HG03039 (cell line): Measurements from ENCODE around the gene GPR155.
A peak's percentile ranks its signal among the peaks of the same experiment; 100 is the strongest.

Experiments
- ATAC-seq: cut with Tn5 transposase; IDR thresholded peaks from one replicate; pipeline ENCODE4 v1.9.1; 2021; ENCODE audit warnings: mild to moderate bottlenecking, moderate library complexity; ENCODE audit not compliant: unreplicated experiment

Gene GPR155, protein sequence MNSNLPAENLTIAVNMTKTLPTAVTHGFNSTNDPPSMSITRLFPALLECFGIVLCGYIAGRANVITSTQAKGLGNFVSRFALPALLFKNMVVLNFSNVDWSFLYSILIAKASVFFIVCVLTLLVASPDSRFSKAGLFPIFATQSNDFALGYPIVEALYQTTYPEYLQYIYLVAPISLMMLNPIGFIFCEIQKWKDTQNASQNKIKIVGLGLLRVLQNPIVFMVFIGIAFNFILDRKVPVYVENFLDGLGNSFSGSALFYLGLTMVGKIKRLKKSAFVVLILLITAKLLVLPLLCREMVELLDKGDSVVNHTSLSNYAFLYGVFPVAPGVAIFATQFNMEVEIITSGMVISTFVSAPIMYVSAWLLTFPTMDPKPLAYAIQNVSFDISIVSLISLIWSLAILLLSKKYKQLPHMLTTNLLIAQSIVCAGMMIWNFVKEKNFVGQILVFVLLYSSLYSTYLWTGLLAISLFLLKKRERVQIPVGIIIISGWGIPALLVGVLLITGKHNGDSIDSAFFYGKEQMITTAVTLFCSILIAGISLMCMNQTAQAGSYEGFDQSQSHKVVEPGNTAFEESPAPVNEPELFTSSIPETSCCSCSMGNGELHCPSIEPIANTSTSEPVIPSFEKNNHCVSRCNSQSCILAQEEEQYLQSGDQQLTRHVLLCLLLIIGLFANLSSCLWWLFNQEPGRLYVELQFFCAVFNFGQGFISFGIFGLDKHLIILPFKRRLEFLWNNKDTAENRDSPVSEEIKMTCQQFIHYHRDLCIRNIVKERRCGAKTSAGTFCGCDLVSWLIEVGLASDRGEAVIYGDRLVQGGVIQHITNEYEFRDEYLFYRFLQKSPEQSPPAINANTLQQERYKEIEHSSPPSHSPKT

DNA sequence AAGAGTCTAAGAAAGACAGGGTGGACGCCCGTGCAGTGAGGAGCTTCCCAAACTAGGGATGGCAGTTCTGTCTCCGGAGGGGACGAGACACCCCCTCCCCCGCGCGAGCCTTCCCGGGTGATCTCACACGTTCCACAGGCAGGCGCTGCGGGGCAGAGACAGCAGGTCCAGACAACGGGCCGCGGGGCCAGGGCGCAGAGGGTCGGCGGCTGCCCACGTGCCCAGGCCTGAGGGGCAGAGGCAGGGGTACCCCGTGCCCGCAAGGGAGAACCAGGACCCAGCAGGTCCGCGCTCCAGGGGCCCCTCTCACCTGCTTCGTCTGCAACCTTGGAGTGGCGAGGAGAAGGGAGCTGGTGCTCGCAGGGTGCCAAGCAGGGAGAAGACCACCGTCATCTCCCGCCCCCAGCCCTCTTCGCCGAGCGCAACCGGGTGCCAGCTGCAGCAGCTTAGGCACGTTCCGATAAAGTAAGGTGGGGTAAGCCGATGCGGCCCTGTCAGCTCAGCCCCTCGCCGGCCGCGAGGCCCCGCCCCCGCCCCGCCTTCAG is at the start of gene GPR155:
Gene GPR155, minus strand, starts transcription at position 467 of the 545 bp plus-strand sequence. CDS start 5,073 bp downstream, outside the sequence.
- peak; percentile 30 for ATAC-seq

- no peak for ATAC-seq
These were observed 49.2 kb upstream of the GPR155 start for GRCh38 chr2:174535757-174536703.

GRCh38 chr2:174535083-174535482 is 48.3 kb upstream of the GPR155 start:
- ATAC-seq = no peak

GRCh38 chr2:174529916-174530315 is 43.1 kb upstream of the GPR155 start:
- ATAC-seq = no peak

DNA sequence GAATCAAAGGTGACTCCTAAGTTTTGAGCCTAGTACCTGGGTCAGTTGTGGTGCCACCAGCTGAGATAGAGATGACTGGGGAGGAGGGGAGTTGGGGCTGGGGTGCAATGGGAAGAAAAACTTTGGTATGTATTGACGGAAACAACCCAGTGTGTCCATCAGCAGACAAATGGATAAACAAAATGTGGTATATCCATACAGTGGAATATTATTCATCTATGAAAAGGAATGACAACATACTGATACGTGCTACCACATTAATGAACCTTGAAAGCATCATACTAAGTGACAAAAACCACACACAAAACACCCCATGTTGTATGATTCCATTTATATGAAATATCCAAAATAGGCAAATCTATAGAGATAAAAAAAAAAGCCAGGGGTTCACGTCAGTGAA is 41.1 kb upstream of the GPR155 start:
- no peak for ATAC-seq

DNA sequence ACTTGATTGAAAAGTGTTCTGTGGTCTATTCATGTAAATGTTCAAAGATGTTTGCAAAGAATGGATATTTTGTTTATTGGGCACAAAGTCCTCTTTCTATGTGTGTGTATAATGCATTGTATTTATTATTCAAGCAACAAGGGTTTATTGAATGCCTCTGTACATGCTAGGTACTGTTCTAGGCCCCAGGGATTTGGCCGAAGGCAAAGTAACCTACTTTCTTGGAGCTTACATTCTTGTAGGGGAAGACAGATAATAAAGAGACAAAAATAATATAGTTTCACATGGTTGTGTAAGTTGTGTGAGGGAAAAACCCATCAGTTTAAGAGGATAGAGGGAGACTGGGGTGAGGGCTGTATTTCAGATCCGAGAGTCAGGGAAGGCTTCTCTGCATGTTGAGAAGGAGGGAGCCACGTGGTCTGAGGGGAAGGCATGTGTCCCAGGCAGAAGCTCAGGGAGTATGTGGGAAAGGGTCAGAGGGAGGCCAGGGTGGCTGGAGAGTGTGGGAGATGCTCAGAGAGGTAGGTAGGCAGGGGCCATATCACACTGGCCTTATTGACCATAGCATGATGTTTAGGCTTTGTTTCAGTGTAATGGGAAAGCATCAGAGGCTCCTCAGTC is 40.4 kb upstream of the GPR155 start:
- no peak for ATAC-seq

GRCh38 chr2:174524527-174524926 is 37.7 kb upstream of the GPR155 start:
- no peak for ATAC-seq

- ATAC-seq = no peak
These were observed 35.7 kb upstream of the GPR155 start for GRCh38 chr2:174522553-174522952.

DNA sequence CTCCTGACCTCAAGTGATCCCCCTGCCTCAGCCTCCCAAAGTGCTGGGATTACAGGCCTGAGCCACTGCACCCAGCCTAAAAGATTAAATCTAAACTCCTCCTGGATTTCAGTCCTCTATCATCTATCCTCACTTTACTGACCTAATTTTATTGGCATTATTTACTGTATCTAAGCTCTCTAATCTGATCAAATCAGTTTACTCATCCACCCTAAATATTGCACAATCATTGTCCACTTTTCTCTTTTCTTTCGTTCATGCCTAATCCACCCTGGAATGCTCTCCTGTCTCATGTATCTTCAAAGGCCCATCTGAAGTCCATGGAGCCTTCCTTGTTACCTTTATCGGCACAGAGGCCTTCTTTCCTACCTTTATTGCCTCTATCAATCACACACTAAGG is 31.6 kb upstream of the GPR155 start:
- no peak for ATAC-seq

DNA sequence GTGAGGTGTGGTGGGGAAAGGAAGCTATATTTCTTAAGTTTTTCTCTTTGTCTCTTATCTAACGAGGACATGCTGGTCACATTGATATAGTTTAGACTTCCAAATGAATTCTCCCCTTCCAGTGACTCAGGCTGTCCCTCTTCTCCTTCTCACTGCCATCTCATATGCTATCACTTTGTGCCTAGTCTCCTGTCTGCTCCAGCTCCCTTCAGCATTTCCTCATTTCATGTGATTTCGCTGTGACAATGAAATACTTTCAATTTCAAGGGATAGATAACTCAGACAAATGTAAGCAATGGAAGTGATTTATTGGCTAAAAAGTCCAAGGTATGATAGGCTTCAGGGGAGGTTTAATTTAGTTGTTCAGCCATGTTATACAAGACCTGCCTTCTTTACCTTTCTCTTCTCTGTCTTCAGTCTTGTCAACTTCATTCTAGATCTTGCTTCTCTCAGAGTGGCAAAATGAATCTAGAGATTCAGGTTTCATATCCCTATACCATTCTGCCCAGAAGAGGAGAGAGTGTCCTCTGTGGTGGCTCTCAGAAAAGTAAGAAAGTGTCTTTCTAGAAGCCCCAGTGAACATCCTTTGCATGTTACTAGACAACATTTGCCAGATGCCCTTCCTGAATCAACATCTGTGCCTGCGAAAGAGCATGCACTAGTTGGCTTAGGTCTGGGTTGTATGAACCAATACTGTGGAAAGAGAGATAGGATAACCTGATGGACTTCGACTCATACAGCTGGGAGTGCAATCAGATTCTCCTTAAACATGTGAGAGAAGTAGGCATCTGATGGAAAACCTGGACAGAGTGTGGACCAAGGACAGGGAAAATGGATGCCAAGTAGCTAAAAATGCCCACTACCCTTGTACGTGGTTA is 29.9 kb upstream of the GPR155 start:
- ATAC-seq = no peak

- no peak for ATAC-seq
These were observed 25.5 kb upstream of the GPR155 start for GRCh38 chr2:174512345-174512744.

DNA sequence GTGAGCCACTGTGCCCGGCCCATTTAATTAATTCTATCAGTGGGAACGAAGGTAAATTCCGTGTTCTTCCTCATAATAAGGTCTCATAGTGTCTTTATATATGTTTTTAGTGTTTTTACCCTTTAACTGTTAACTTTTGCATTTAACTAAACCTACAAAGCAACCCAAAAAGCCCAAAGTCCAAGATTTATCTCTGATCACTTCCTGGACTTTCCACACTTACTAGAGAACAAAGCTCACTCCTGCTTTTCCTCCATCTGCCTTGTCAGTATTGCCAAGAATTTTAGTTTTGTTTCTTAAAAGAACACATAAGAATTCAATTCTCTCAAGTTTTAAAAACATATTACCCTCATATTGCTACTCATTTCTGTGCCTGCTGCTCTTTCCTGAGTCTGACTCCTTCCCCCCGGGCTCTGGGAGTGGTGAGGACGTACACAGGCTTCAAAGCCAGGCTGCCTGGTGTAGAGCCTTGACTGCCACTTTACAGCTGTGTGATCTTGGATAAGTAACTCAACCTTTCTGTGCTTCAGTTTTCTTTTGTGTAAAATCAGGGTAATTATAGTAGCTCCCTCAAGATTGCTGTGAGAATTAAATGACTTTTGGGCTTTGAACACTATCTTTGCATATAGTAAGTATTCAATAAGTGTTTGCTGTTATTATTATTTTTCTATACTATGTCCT is 24.9 kb upstream of the GPR155 start:
- no peak for ATAC-seq

DNA sequence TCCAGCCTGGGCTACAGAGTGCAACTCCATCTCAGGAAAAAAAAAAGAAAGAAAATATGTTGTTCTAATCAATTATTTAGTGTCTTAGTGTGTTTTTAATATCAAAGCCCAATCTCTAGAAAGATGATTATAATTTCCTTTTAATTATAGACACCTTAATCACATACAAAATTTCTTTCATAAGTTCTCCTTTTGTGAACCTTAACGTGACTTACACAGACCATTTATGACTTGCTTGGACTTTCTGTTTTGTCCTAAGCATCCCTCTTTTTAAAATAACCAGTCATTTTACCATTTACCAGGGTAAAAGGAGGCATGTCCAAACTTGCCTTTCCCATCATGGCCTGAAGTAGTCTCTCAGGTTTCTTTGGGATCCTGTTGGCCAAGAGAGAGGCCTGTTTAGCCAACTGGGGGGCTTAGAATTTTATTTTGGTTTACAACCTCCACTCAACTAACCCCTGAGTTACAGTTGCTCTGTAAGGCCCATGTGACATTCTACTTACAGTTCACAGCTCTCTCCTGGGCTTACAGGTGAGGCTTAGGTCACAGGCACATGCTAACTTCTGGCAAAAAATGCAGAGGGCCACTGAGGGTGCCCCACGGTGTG is 23.9 kb upstream of the GPR155 start:
- no peak for ATAC-seq

GRCh38 chr2:174503161-174503809 is 16.5 kb upstream of the GPR155 start:
- no peak for ATAC-seq

GRCh38 chr2:174499371-174499770 is 12.5 kb upstream of the GPR155 start:
- no peak for ATAC-seq

GRCh38 chr2:174495365-174496012 is 8.7 kb upstream of the GPR155 start:
- ATAC-seq = no peak
